H1 (cell line): ENCODE measurements around the gene MLPH. TPM values are rescaled to one million over a fixed set of nuclear protein-coding genes. Genes with fewer than 3 reads are reported as not detected.
A peak's percentile ranks its signal among the peaks of the same experiment; 100 is the strongest.

Experiments
- CTCF ChIA-PET: fragments of 300-600 bp; sonication (Branson Sonifier 250); formaldehyde crosslinking; loops from one replicate; lab custom pipeline; 2021; ENCODE audit not compliant: partially characterized antibody; lab: Charles Lee
- POLR2A ChIA-PET: fragments of 300-600 bp; sonication (Branson Sonifier 250); formaldehyde crosslinking; loops from one replicate; lab custom pipeline; 2021; ENCODE audit warnings: inconsistent platforms; ENCODE audit not compliant: partially characterized antibody; lab: Charles Lee
- DNase-seq, 2 experiments: peaks; one replicate each; pipeline versions ENCODE4 v3.0.0 to v3.0.0-alpha.2; 2010 to 2022; ENCODE audit warnings: low spot score in 2 of 2, low read depth in 1 of 2, mixed read lengths in 1 of 2
- FAIRE-seq: peaks from 2 replicates; lab custom pipeline; 2011; peaks lifted over from hg19 to GRCh38; lab: Jason Lieb, UNC
- H2AFZ ChIP-seq: 2 replicates; pipeline ENCODE4 v1.8.1; 2012; ENCODE audit warnings: low read length, inconsistent platforms
- H2AK5ac ChIP-seq: 2 replicates; pipeline ENCODE4 v1.6.1; 2013; ENCODE audit warnings: low read depth, low read length
- H2BK120ac ChIP-seq: replicated peaks from 2 replicates; pipeline ENCODE3; 2013; ENCODE audit warnings: low read depth, low read length, inconsistent platforms
- H2BK12ac ChIP-seq: 2 replicates; pipeline ENCODE4 v1.6.1; 2013; ENCODE audit warnings: low read depth, low read length
- H2BK15ac ChIP-seq: 2 replicates; pipeline ENCODE4 v1.6.1; 2013; ENCODE audit warnings: low read length
- H2BK20ac ChIP-seq: 2 replicates; pipeline ENCODE4 v1.6.1; 2013; ENCODE audit warnings: low read length
- H2BK5ac ChIP-seq: 2 replicates; pipeline ENCODE4 v1.6.1; 2013; ENCODE audit warnings: low read depth, low read length
- H3K14ac ChIP-seq: 2 replicates; pipeline ENCODE4 v1.6.1; 2013; ENCODE audit warnings: inconsistent platforms; ENCODE audit not compliant: insufficient read length
- H3K18ac ChIP-seq: 2 replicates; pipeline ENCODE4 v1.6.1; 2013; ENCODE audit warnings: low read length; ENCODE audit errors: extremely low read depth
- H3K23ac ChIP-seq: 2 replicates; pipeline ENCODE4 v1.6.1; 2013; ENCODE audit warnings: inconsistent platforms; ENCODE audit not compliant: insufficient read length
- H3K23me2 ChIP-seq: 2 replicates; pipeline ENCODE4 v1.6.1; 2013; ENCODE audit warnings: low read depth, low read length
- H3K27ac ChIP-seq: 2 replicates; pipeline ENCODE4 v1.6.1; 2011; ENCODE audit warnings: low read depth, low read length, inconsistent platforms
- H3K27me3 ChIP-seq, 4 experiments: replicated peaks in 1 of 4; 1 replicate in 1 of 4; 2 replicates in 3 of 4; pipeline versions ENCODE4 v1.6.1 to v1.8.1; 2011 to 2013; ENCODE audit warnings: low read length in 3 of 4, mild to moderate bottlenecking in 3 of 4, inconsistent platforms in 2 of 4, mixed read lengths in 2 of 4, moderate library complexity in 1 of 4; ENCODE audit not compliant: control insufficient read depth in 3 of 4, insufficient read depth in 3 of 4; ENCODE audit errors: extremely low read depth in 1 of 4
- H3K36me3 ChIP-seq, 4 experiments: 2 replicates each; pipeline versions ENCODE4 v1.6.1 to v1.8.1; 2011 to 2013; ENCODE audit warnings: mild to moderate bottlenecking in 4 of 4, low read length in 3 of 4, moderate library complexity in 2 of 4, control low read depth in 1 of 4, inconsistent platforms in 1 of 4; ENCODE audit not compliant: insufficient read depth in 4 of 4, control insufficient read depth in 2 of 4
- H3K4ac ChIP-seq: replicated peaks from 2 replicates; pipeline ENCODE3; 2013; ENCODE audit warnings: low read length, low read depth, mixed read lengths, inconsistent platforms; ENCODE audit not compliant: insufficient read length
- H3K4me1 ChIP-seq, 4 experiments: replicated peaks in 1 of 4; 1 replicate in 1 of 4; 2 replicates in 3 of 4; pipeline versions ENCODE4 v1.6.1 to v1.8.1; 2011 to 2013; ENCODE audit warnings: low read length in 3 of 4, inconsistent platforms in 2 of 4, mixed read lengths in 1 of 4; ENCODE audit not compliant: insufficient read depth in 4 of 4, control insufficient read depth in 3 of 4
- H3K4me2 ChIP-seq, 2 experiments: 2 replicates each; pipeline versions ENCODE4 v1.6.1 to v1.8.1; 2011 to 2013; ENCODE audit warnings: low read depth in 2 of 2, low read length in 2 of 2, control low read depth in 1 of 2, inconsistent platforms in 1 of 2, mild to moderate bottlenecking in 1 of 2; ENCODE audit not compliant: insufficient read depth in 1 of 2
- H3K4me3 ChIP-seq, 4 experiments: fragments of 200-600, 300-600 bp in 1 of 4; sonication (generic), shearing (Covaris generic), sonication (Bioruptor Twin) in 1 of 4; 2 replicates each; pipeline versions ENCODE4 v1.5.1 to v1.8.1; 2011 to 2016; ENCODE audit warnings: low read length in 4 of 4, low read depth in 3 of 4, control low read depth in 2 of 4, inconsistent platforms in 2 of 4, mild to moderate bottlenecking in 2 of 4, mixed read lengths in 1 of 4, moderate library complexity in 1 of 4; ENCODE audit not compliant: insufficient read depth in 2 of 4; ENCODE audit errors: extremely low read depth in 1 of 4
- H3K56ac ChIP-seq: replicated peaks from 2 replicates; pipeline ENCODE3; 2013; ENCODE audit warnings: low read depth, mild to moderate bottlenecking, mixed read lengths, low read length, inconsistent platforms; ENCODE audit not compliant: insufficient read length
- H3K79me1 ChIP-seq: 2 replicates; pipeline ENCODE4 v1.6.1; 2013; ENCODE audit warnings: low read depth, low read length, control low read depth
- H3K79me2 ChIP-seq, 2 experiments: 2 replicates each; pipeline versions ENCODE4 v1.6.1 to v1.8.1; 2012 to 2013; ENCODE audit warnings: low read length in 2 of 2, mild to moderate bottlenecking in 2 of 2, inconsistent platforms in 1 of 2; ENCODE audit not compliant: insufficient read depth in 2 of 2, control insufficient read depth in 1 of 2
- H3K9ac ChIP-seq, 4 experiments: replicated peaks in 1 of 4; 1 replicate in 1 of 4; 2 replicates in 3 of 4; pipeline versions ENCODE4 v1.6.1 to v1.8.1; 2011 to 2013; ENCODE audit warnings: low read depth in 3 of 4, low read length in 3 of 4, control low read depth in 2 of 4, mild to moderate bottlenecking in 2 of 4, moderate library complexity in 2 of 4, inconsistent platforms in 1 of 4; ENCODE audit errors: extremely low read depth in 1 of 4
- H3K9me3 ChIP-seq, 2 experiments: 2 replicates each; pipeline versions ENCODE4 v1.6.1 to v1.8.1; 2012 to 2013; ENCODE audit warnings: mild to moderate bottlenecking in 2 of 2, moderate library complexity in 2 of 2, control low read depth in 1 of 2, inconsistent platforms in 1 of 2, low read depth in 1 of 2, low read length in 1 of 2, mixed read lengths in 1 of 2; ENCODE audit not compliant: insufficient read depth in 2 of 2
- H4K20me1 ChIP-seq, 2 experiments: replicated peaks in 1 of 2; 2 replicates each; pipeline versions ENCODE3 to v1.8.1; 2011 to 2013; ENCODE audit warnings: inconsistent platforms in 2 of 2, low read length in 2 of 2, mild to moderate bottlenecking in 1 of 2; ENCODE audit not compliant: insufficient read depth in 2 of 2, control insufficient read depth in 1 of 2
- H4K5ac ChIP-seq: 2 replicates; pipeline ENCODE4 v1.6.1; 2013; ENCODE audit warnings: low read length, low read depth, mixed read lengths, inconsistent platforms; ENCODE audit not compliant: insufficient read length
- H4K8ac ChIP-seq: 2 replicates; pipeline ENCODE4 v1.8.0; 2013; ENCODE audit warnings: mild to moderate bottlenecking, moderate library complexity, low read length, inconsistent platforms; ENCODE audit not compliant: insufficient read depth; ENCODE audit errors: extremely low read depth
- H4K91ac ChIP-seq: replicated peaks from 2 replicates; pipeline ENCODE3; 2013; ENCODE audit warnings: low read length, mixed read lengths, inconsistent platforms; ENCODE audit not compliant: insufficient read length
- BACH1 ChIP-seq: IDR thresholded peaks from 2 replicates; pipeline ENCODE4 v1.6.1; 2012; ENCODE audit warnings: low read length, improper control_type of control experiment
- CHD1 ChIP-seq: IDR thresholded peaks from 2 replicates; pipeline ENCODE4 v1.6.1; 2012; ENCODE audit warnings: low read depth, low read length, improper control_type of control experiment
- EP300 ChIP-seq, 2 experiments: IDR thresholded peaks; 1 replicate in 1 of 2; 2 replicates in 1 of 2; pipeline ENCODE4 v1.6.1; 2011 to 2012; ENCODE audit warnings: low read depth in 2 of 2, low read length in 2 of 2, mild to moderate bottlenecking in 2 of 2, borderline replicate concordance in 1 of 2, inconsistent platforms in 1 of 2, moderate library complexity in 1 of 2
- EZH2 ChIP-seq: fragments of 200-600 bp; sonication (generic); IDR thresholded peaks from 2 replicates; pipeline ENCODE4 v1.7.1; 2012; ENCODE audit warnings: low read depth, mild to moderate bottlenecking, moderate library complexity, low read length, inconsistent platforms; ENCODE audit not compliant: severe bottlenecking
- GABPA ChIP-seq: IDR thresholded peaks from 2 replicates; pipeline ENCODE4 v1.6.1; 2011; ENCODE audit warnings: mild to moderate bottlenecking, low read length, moderate library complexity, borderline replicate concordance; ENCODE audit not compliant: insufficient read depth
- MAX ChIP-seq: IDR thresholded peaks from 2 replicates; pipeline ENCODE4 v1.6.1; 2012; ENCODE audit warnings: inconsistent platforms
- RBBP5 ChIP-seq: IDR thresholded peaks from 2 replicates; pipeline ENCODE4 v1.7.1; 2012; ENCODE audit warnings: low read depth, mild to moderate bottlenecking, inconsistent platforms, low read length, moderate library complexity, borderline replicate concordance
- TAF7 ChIP-seq: optimal IDR thresholded peaks from 2 replicates; pipeline ENCODE3; 2011; ENCODE audit warnings: low read depth, mild to moderate bottlenecking, inconsistent platforms, low read length, moderate library complexity, borderline replicate concordance
- WGBS, 2 experiments: shearing (Covaris generic) in 1 of 2; methylation state at CpG; one replicate each; pipeline versions ENCODE4 v1.1.6 to v1.1.7; 2013 to 2015; ENCODE audit warnings: low lambda C conversion rate in 2 of 2, mixed read lengths in 2 of 2, inconsistent platforms in 1 of 2, low coverage in 1 of 2, missing lambda C conversion rate in 1 of 2; ENCODE audit not compliant: insufficient replicate concordance in 2 of 2, insufficient coverage in 1 of 2, insufficient read length in 1 of 2; ENCODE audit errors: extremely low coverage in 1 of 2, missing lambda C conversion rate in 1 of 2; 5-methylcytosine and 5-hydroxymethylcytosine counted together
- polyA plus RNA-seq, 7 experiments: library from polyadenylated mRNA; depleted of rRNA in 3 of 7; stranded (reverse) in 5 of 7; unstranded in 2 of 7; fragments of >200 nt in 5 of 7; fragments of 200-250 nt in 2 of 7; gene quantifications; 1 replicate in 5 of 7; 2 replicates in 1 of 7; 4 replicates in 1 of 7; pipeline versions ENCODE4 v1.2.1 to v1.2.3, GENCODE V29; 2011 to 2013; ENCODE audit warnings: missing spikeins in 2 of 7, mixed read lengths in 2 of 7
- total RNA-seq: library from RNA; stranded (reverse); fragmentation: NEBNext Ultra II Directional; extraction: Animal tissue kit (Norgen Biotek cat#: 25700); gene quantifications from 2 replicates; pipeline ENCODE4 v1.2.1, GENCODE V29; 2021
- TF ChIP-seq, protein P1 (sequence below): IDR thresholded peaks from 2 replicates; pipeline ENCODE4 v1.6.1; 2011; ENCODE audit warnings: low read depth, mild to moderate bottlenecking, low read length; ENCODE audit not compliant: insufficient read depth

MLPH gene
- total and polyA plus RNA-seq, 2 of the 8 experiments (the other 6 are each of a cell fraction or from before 2014, with no cell fraction given), result 12.7 to 17.0 TPM

DNA sequence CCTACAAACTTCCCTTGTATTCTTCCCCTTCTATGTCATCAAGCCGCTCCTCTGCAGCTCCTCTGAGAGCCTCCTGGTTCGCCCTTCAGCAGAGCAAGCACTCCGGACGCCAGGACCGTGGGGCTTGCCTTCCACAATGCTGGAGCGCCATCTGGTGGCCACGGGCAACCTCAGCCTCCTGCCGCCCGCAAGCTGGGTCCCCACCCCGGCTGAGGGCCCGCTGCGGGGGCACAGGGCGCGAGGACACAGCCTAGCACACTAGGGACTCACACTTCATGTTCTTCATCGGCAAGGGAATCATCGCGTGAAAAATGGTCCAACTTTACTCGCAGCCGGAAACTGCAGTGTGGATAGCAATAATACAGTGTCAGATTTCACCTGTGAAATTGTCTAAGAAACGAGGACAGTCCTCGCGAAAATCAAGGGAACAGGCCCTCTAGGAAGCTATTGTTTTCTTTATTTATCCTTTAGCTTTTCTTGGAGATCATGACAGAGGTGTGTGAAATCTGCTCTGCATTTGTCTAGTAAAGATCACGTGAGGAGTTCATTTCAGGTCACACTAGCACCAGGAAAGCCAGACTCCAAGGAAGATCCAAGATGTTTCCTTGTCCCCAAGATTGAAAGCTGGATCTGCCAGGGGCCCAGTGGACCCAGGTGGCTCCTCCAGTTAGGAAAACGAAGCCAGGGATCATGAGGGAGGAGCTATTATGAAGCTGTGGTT, 85.1 kb downstream of the MLPH start:
- no peak overlapping the region for H3K4ac ChIP-seq
- no peak overlapping the region for H3K18ac ChIP-seq
- H2AK5ac ChIP-seq, result 0 out of 2 replicates have a peak overlapping the region, but pooled peaks have one; percentile 26
- H2BK120ac ChIP-seq, result no peak overlapping the region
- H3K36me3 ChIP-seq, result peaks cover 0 to 3% (median 1%) of the 10 kb centered on the region in 4 experiments; a peak in 1 of 8 replicates
- no peaks in the 10 kb centered on the region for H3K79me1 ChIP-seq
- H3K56ac ChIP-seq, result no peak overlapping the region
- ChIA-PET POLR2A (interaction anchor here (0.6 to 4.1 kb wide), 12 partner anchors 11 to 160 kb away, joined by 3 to 27 read pairs (median 4); partner anchors contain the start of gene RAB17), CTCF (interaction anchor here (0.6 to 8.1 kb wide), 79 partner anchors 8 to 536 kb away, joined by 3 to 107 read pairs (median 5); partner anchors contain the start of genes COL6A3 and RAB17)
- no peak overlapping the region for H3K9ac ChIP-seq
- no peak overlapping the region for H2BK12ac ChIP-seq
- FAIRE-seq (peak; percentile 63), DNase-seq (peak; percentile 83 to 98)
- H4K20me1 ChIP-seq, result no peaks in the 10 kb centered on the region
- no peak overlapping the region for H3K27ac ChIP-seq
- 0 out of 4 replicates have a peak overlapping the region, but pooled peaks of 1 of the 2 experiments have one; percentile 7 for H3K4me2 ChIP-seq
- no peaks in the 10 kb centered on the region for H3K9me3 ChIP-seq
- no peak overlapping the region for H3K4me3 ChIP-seq
- H2BK15ac ChIP-seq, result peak overlapping the region; percentile 82; the same call in 1 of the 2 replicates
- no peaks in the 10 kb centered on the region for H3K23me2 ChIP-seq
- H3K14ac ChIP-seq, result no peak overlapping the region
- H2AFZ ChIP-seq, result peak overlapping the region; percentile 71; the same call in 1 of the 2 replicates
- no peak overlapping the region for H2BK5ac ChIP-seq
- no peak overlapping the region for H3K23ac ChIP-seq
- no peak overlapping the region for H4K5ac ChIP-seq
- no peak overlapping the region for H2BK20ac ChIP-seq
- no peaks in the 10 kb centered on the region for H3K27me3 ChIP-seq
- H4K91ac ChIP-seq, result peak overlapping the region; percentile 15
- H4K8ac ChIP-seq, result no peak overlapping the region
- peaks cover 0 to 8% (median 4%) of the 10 kb centered on the region in 4 experiments; a peak in 3 of 7 replicates for H3K4me1 ChIP-seq
- H3K79me2 ChIP-seq, result no peaks in the 10 kb centered on the region
- WGBS, 2 experiments, result 36% methylated on average over 24 of the region's 24 CpGs; no CpG with 5 or more reads in 1 of the 2 experiments
- TF ChIP-seq, protein P1, sequence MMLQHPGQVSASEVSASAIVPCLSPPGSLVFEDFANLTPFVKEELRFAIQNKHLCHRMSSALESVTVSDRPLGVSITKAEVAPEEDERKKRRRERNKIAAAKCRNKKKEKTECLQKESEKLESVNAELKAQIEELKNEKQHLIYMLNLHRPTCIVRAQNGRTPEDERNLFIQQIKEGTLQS, result peak; percentile 34; the same call in 1 of the 2 replicates
- TF ChIP-seq EZH2, result no peak
- TF ChIP-seq RBBP5, result no peak
- TF ChIP-seq EP300 (IDR thresholded peaks at IDR 0.05; ENCODE audit: borderline replicate concordance in 1 of 2, low read depth in 2 of 2, low read length in 2 of 2), result 0 out of 3 replicates have a peak, but pooled peaks of 1 of the 2 experiments have one; percentile 14
- TF ChIP-seq MAX, result 0 out of 2 replicates have a peak, but pooled peaks have one; percentile 50
- no peak for TF ChIP-seq CHD1
- peak; percentile 50 for TF ChIP-seq TAF7
- peak; percentile 74 for TF ChIP-seq GABPA
- peak; percentile 49; the same call in 1 of the 2 replicates for TF ChIP-seq BACH1
